Activated naive CD8-positive, alpha-beta T cell treated with anti-CD3 and anti-CD28 coated beads, Interleukin-2, amount 10 ng/mL, durations not matched to agents 7 days and 5 days (primary cell): Measurements from ENCODE around the gene TNXB. TPM values are rescaled to one million over a fixed set of nuclear protein-coding genes. Genes with fewer than 3 reads are reported as not detected.

ENCODE experiments used
- ATAC-seq: fragments of 150-1000 bp; cut with Tn5 transposase; one replicate; pipeline ENCODE4 v1.10.0; 2021; ENCODE audit warnings: low read depth, moderate library complexity
- POLR2A ChIA-PET: fragments of 350-600 bp; sonication (Branson Sonifier 250); formaldehyde crosslinking; loops from one replicate; lab custom pipeline; 2021; ENCODE audit warnings: antibody characterized with exemption; lab: Charles Lee
- DNase-seq: peaks from one replicate; pipeline ENCODE4 v3.0.0; 2021
- H3K27ac Mint-ChIP-seq: one replicate; pipeline ENCODE4 v1.8.0; 2022; ENCODE audit warnings: mild to moderate bottlenecking, mixed read lengths
- H3K27me3 Mint-ChIP-seq: one replicate; pipeline ENCODE4 v1.8.0; 2022; ENCODE audit warnings: mild to moderate bottlenecking, moderate library complexity, mixed read lengths
- H3K36me3 Mint-ChIP-seq: one replicate; pipeline ENCODE4 v1.8.0; 2021; ENCODE audit warnings: mild to moderate bottlenecking, mixed read lengths
- H3K4me1 Mint-ChIP-seq: one replicate; pipeline ENCODE4 v1.8.0; 2021; ENCODE audit warnings: mixed read lengths
- H3K4me3 Mint-ChIP-seq: one replicate; pipeline ENCODE4 v1.8.0; 2022; ENCODE audit warnings: mild to moderate bottlenecking, moderate library complexity, mixed read lengths
- H3K9me3 Mint-ChIP-seq: one replicate; pipeline ENCODE4 v1.8.0; 2021; ENCODE audit warnings: mixed read lengths
- total RNA-seq, 2 experiments: library from RNA; stranded (reverse); gene quantifications; one replicate each; pipeline ENCODE4 v1.2.3, GENCODE V29; 2021

TNXB gene
- total RNA-seq, 2 experiments from 2014 or later = 8.6 to 9.2 TPM

DNA sequence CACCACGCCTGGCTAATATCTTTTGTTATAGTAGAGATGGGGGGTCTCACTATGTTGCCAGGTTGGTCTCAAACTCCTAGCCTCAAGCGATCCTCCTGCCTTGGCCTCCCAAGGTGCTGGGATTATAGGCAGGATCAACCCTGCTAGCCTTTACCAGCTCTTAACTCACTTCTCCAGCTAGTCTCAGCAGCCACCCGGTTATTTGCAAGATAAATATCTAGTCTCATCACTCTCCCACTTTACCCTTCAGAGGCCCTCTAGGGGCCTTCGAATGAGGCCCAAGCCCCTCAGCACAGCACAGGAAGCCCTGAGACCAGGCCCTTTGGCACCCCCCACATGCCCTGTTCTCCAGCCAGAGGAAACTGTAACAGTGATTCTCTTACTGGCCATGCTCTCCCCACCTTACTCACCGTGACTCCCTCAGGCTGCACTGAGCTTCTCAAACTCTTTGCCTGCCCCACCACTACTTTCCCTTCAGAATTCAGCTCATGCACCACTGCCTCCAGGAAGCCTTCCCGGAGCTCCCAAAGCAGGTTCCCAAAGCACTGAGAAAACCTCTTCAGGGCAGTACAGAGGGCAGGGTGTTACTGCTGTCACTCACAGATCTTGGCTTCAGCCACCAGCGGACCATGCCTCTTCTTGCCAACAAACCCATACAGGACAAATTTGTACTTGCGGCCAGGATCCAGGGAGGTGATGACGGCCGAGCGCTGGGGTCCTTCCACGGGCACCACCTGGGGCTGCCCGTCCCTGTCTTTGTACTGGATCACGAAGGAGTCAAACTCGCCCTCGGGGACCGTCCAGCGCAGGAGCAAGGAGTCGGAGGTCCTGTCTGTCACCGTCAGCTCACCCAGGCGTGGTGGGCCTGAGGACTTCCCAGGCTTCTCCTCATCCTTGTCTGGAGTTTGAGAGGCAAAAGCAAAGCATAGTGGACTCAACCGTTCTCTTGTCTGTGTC is 25.0 kb downstream of the TNXB start:
- H3K27me3 Mint-ChIP-seq = peaks cover 25% of the 10 kb centered on the region
- POLR2A ChIA-PET = no interaction called here
- peaks cover 6% of the 10 kb centered on the region for H3K4me1 Mint-ChIP-seq
- H3K4me3 Mint-ChIP-seq = no peak overlapping the region
- DNase-seq (no peak), ATAC-seq (no peak)
- H3K9me3 Mint-ChIP-seq = no peaks in the 10 kb centered on the region
- H3K27ac Mint-ChIP-seq = no peak overlapping the region
- no peaks in the 10 kb centered on the region for H3K36me3 Mint-ChIP-seq

DNA sequence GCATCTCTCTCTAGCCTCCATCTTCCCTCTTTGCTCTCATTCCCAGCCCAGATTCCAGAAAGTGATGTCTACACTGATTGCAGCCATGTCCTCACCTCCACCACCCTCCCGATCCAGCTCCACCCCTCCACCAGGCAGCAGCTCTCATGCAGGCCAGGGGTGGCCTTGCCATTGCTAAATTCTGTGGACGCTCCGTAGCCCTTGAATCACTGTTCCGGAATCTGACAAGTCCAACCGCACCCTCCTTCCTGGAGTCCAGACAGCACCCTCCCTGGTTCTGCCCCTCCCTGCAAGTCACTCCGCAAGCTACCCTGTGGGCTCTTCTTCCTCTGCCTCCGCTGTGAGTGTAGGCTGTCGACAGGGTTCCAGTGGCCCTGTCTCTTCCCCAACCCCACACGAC is 26.2 kb downstream of the TNXB start:
- Mint-ChIP-seq H3K9me3 (no peaks in the 10 kb centered on the region), H3K36me3 (no peaks in the 10 kb centered on the region), H3K4me3 (no peak overlapping the region), H3K27me3 (peaks cover 18% of the 10 kb centered on the region), H3K27ac (no peak overlapping the region), H3K4me1 (peaks cover 6% of the 10 kb centered on the region)
- no peak for ATAC-seq
- POLR2A ChIA-PET = no interaction called here
- DNase-seq = no peak

GRCh38 chr6:32082478-32082877 is 26.7 kb downstream of the TNXB start:
- POLR2A ChIA-PET = no interaction called here
- no peak overlapping the region for H3K4me3 Mint-ChIP-seq
- no peaks in the 10 kb centered on the region for H3K36me3 Mint-ChIP-seq
- peaks cover 18% of the 10 kb centered on the region for H3K27me3 Mint-ChIP-seq
- no peaks in the 10 kb centered on the region for H3K9me3 Mint-ChIP-seq
- H3K4me1 Mint-ChIP-seq = peaks cover 6% of the 10 kb centered on the region
- DNase-seq = no peak
- ATAC-seq = no peak
- no peak overlapping the region for H3K27ac Mint-ChIP-seq

DNA sequence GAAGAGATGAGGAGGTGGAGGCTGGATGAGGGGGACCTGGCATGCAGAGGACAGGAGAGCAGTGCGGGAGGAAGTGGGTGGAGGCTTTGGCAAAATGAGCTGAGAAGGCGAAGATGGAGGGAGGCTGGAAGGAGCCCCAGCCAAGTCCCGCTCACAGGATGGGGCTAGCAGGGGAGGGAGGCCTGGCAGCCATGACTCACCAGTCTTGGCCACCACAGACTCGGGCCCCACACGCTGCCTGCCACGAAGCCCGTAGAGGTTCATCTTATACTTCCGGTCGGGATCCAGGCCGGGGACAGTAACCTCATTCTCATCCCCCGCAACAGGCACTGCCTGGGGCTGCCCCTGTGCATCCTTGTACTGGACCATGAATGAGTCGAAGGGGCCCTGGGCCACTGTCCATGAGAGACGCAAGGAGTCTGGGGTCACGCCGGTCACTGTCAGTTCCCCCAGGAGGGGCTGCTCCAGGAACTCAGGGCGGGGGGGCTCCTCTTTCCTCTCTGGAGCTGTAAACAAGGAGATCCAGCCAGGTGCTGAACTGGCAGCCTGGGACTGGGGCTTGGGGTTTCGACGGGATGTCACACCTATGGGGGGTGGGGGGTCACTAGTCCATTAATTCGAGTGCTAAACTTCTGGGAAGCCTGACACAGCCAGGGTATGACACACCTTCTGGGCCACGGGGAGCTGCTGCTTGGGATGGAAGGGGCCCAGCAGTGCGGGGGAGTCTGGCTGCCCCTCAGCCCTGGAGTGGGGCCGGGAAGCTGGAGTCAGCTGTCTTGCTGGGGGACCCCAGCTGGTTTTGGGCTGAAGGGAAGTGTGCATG is 27.8 kb downstream of the TNXB start:
- Mint-ChIP-seq H3K27ac (no peak overlapping the region), H3K36me3 (no peaks in the 10 kb centered on the region), H3K27me3 (peaks cover 13% of the 10 kb centered on the region), H3K4me1 (peaks cover 3% of the 10 kb centered on the region), H3K9me3 (no peaks in the 10 kb centered on the region), H3K4me3 (no peak overlapping the region)
- no peak for ATAC-seq
- DNase-seq = no peak
- POLR2A ChIA-PET = no interaction called here

DNA sequence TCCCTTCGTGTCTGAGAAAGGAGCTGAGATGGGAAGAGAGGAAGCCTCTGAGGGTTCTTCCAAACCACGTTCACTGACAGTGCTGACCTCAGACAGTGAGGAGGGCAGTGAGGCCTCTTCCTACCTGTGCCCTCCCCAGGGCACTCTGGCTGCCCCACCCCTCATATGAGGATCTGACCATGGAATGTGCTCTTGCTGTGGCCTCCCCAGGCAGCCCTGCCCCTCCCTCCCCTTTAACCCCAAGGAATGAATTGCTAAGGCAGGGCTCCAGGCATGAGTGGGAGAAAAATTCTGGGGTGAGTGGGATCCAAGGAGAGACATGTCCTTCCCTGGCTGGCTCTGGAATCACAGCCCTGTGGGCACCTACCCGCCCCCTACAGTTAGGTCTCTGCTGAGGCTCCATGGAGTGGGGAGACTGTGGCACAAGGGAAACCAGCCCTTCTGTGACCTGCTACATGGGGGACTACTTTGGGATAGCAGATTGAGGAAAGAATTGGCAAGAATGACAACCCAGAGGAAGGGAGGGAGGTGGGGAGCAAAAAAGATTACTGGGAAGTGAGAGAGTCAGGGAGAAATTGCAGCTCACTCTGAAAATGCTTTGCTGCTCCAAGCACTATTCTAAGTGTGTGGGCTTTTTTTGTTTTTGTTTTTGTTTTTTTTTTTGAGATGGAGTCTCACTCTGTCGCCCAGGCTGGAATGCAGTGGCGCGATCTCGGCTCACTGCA is 29.4 kb downstream of the TNXB start:
- DNase-seq (no peak), ATAC-seq (no peak)
- POLR2A ChIA-PET = no interaction called here
- Mint-ChIP-seq H3K9me3 (no peaks in the 10 kb centered on the region), H3K27ac (no peak overlapping the region), H3K4me3 (no peak overlapping the region), H3K27me3 (peaks cover 4% of the 10 kb centered on the region), H3K4me1 (no peaks in the 10 kb centered on the region), H3K36me3 (no peaks in the 10 kb centered on the region)

DNA sequence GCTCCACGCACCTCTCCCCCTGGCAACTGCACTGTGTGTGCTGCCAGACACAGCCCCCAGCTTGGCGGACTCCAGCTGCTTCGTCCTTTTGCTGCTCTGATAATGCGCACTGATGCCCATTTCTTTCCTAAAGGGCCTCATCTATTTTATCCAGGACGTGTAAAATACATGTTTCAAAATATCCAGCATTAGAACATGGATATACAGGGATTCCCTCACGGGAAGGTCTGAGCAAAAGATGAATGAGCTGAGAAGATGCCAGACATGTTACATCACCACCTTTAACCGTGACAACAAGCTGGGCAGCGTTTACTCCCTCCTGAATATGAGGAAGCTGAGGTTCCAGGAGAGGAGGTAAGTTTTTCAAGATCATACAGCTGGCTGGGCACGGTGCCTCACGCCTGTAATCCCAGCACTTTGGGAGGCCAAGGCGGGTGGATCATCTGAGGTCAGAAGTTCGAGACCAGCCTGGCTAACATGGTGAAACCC is 32.8 kb downstream of the TNXB start:
- H3K27ac Mint-ChIP-seq = no peak overlapping the region
- no peaks in the 10 kb centered on the region for H3K36me3 Mint-ChIP-seq
- no peak overlapping the region for H3K4me3 Mint-ChIP-seq
- no peaks in the 10 kb centered on the region for H3K9me3 Mint-ChIP-seq
- H3K4me1 Mint-ChIP-seq = no peaks in the 10 kb centered on the region
- POLR2A ChIA-PET = no interaction called here
- DNase-seq (no peak), ATAC-seq (no peak)
- no peaks in the 10 kb centered on the region for H3K27me3 Mint-ChIP-seq

DNA sequence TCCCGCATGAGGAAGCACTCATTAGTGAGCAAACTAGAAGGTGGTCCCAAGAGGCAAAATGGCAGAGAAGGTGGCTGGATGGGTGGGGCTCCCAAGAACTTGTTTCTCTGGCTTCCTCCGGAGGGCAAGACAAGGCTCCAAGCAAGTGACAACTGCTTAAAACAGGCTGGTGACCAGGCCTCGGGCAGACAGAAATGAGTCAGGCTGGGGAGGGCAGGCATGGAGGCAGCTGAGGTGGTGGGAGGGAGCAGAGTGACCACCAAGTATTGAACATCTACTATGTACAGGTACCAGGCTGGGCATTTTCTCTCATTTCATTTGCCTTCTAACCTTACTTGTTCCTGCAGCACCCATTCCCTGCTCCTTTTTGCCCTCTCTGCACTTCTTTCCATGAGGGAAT is 33.4 kb downstream of the TNXB start:
- H3K36me3 Mint-ChIP-seq = no peaks in the 10 kb centered on the region
- POLR2A ChIA-PET = no interaction called here
- no peak for DNase-seq
- no peak overlapping the region for H3K27ac Mint-ChIP-seq
- H3K4me1 Mint-ChIP-seq = no peaks in the 10 kb centered on the region
- no peak for ATAC-seq
- H3K4me3 Mint-ChIP-seq = no peak overlapping the region
- H3K9me3 Mint-ChIP-seq = no peaks in the 10 kb centered on the region
- H3K27me3 Mint-ChIP-seq = no peaks in the 10 kb centered on the region

GRCh38 chr6:32074996-32075532 is 34.1 kb downstream of the TNXB start:
- H3K36me3 Mint-ChIP-seq = no peaks in the 10 kb centered on the region
- no peak overlapping the region for H3K27ac Mint-ChIP-seq
- H3K27me3 Mint-ChIP-seq = no peaks in the 10 kb centered on the region
- POLR2A ChIA-PET = no interaction called here
- ATAC-seq (no peak), DNase-seq (no peak)
- H3K9me3 Mint-ChIP-seq = no peaks in the 10 kb centered on the region
- no peak overlapping the region for H3K4me3 Mint-ChIP-seq
- no peaks in the 10 kb centered on the region for H3K4me1 Mint-ChIP-seq

DNA sequence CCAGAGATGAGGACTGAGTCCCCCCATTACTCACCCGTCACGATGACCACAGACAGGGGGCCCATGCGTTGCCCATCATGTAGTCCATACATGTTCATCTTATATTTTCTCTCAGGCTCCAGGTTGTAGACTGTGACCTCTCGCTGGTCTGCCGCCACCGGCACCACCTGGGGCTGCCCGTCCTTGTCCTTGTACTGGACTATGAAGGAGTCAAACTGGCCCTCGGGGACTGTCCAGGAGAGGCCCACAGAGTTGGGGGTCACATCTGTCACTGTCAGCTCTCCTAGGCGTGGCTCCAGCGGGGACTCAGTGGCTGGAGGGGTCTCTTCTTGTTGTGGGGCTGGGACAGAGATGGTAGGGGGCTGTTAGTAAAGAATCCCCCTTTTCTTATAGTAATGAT is 35.5 kb downstream of the TNXB start:
- Mint-ChIP-seq H3K9me3 (no peaks in the 10 kb centered on the region), H3K4me1 (no peaks in the 10 kb centered on the region), H3K36me3 (no peaks in the 10 kb centered on the region), H3K27me3 (no peaks in the 10 kb centered on the region), H3K27ac (no peak overlapping the region), H3K4me3 (no peak overlapping the region)
- POLR2A ChIA-PET = no interaction called here
- ATAC-seq = no peak
- no peak for DNase-seq

- no peak for ATAC-seq
- no peak overlapping the region for H3K27ac Mint-ChIP-seq
- H3K4me1 Mint-ChIP-seq = no peaks in the 10 kb centered on the region
- H3K9me3 Mint-ChIP-seq = no peaks in the 10 kb centered on the region
- DNase-seq = no peak
- H3K36me3 Mint-ChIP-seq = no peaks in the 10 kb centered on the region
- POLR2A ChIA-PET = no interaction called here
- no peak overlapping the region for H3K4me3 Mint-ChIP-seq
- H3K27me3 Mint-ChIP-seq = no peaks in the 10 kb centered on the region
Measured at GRCh38 chr6:32073101-32073500, 36.0 kb downstream of the TNXB start.

DNA sequence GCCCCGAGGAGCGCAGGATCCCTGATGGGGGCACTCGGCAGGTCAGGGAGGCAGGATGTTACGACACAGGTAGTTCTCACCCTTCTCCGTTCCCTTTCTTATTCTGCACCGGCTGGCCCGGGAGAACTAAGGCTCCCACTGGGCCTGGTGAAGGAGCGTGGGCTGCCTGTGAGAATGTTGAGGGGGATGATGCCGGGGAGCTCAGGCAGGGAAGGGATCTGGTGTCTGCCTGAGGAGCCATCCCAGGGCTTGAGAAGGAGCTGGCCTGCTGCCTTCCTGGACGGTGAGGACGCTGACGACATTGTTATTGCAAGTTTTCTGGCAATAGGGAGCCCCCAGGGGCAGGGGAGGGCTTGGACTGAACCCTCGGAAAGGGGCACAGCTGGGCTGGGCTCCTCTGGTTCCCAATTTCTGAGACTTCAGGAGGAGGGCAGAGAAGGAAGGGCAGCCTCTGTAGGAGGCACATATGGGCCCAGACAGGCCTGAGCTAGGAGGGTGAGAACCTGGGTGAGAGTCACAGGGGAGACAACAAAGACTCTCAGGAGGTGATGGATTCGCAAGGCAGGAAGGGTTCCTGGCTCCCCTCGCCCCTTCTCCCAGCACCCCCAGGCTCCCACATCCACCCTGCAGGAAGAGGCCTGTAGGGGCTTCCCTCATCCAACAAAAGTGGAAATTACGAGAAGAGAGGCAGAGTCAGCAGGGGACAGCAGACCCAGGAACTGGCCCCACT is 38.2 kb downstream of the TNXB start:
- DNase-seq = no peak
- Mint-ChIP-seq H3K4me1 (no peaks in the 10 kb centered on the region), H3K36me3 (no peaks in the 10 kb centered on the region), H3K27ac (no peak overlapping the region), H3K4me3 (no peak overlapping the region), H3K9me3 (no peaks in the 10 kb centered on the region), H3K27me3 (no peaks in the 10 kb centered on the region)
- POLR2A ChIA-PET = no interaction called here
- ATAC-seq = no peak

GRCh38 chr6:32069878-32070515 is 39.1 kb downstream of the TNXB start:
- no peaks in the 10 kb centered on the region for H3K36me3 Mint-ChIP-seq
- POLR2A ChIA-PET = no interaction called here
- ATAC-seq (no peak), DNase-seq (no peak)
- H3K4me1 Mint-ChIP-seq = no peaks in the 10 kb centered on the region
- no peaks in the 10 kb centered on the region for H3K9me3 Mint-ChIP-seq
- H3K27ac Mint-ChIP-seq = no peak overlapping the region
- no peaks in the 10 kb centered on the region for H3K27me3 Mint-ChIP-seq
- no peak overlapping the region for H3K4me3 Mint-ChIP-seq
